ENCODE data around the gene DPH3.
"Not testable (repeated sequence)": the region's sequence is repeated elsewhere in the genome, so short reads cannot be mapped to it uniquely, and the experiment has no call there.

DPH3 gene

DNA sequence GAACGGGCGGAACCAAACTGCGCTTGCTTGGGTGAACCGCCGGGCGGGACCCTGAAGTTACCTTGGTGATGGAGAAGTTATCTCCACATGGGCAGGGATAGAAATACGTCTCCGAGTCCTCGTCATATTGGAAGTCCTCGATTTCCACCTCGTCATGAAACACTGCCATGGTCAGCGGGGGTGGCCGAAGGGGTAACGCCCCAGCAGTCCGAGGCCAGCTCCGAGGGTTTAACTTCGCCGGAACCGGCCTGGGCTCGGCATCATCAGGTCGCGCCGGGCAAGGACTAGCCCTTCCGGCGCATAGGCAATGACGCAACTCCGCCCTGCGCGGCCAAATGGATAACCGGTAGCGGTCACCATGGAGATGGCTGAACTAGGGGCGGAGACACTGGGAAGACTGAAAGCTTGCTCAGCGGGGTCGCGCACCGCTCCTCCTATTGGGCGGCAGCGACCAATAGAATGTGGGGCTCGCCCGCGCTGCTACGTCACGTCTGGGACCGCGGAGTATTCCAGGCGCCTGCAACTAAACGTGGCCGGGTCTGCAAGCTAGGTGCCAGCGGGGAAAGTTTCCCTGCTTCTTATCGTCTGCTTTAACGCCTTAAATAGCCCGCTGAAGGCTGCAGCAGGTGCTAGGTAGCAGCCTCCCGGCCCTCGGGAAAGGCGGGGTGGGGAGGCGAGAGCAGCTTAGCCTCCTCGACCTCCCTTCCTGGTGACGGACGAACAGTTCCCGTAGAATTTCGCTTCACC lies at the start of gene DPH3, which contains the start of gene OXNAD1:
Gene DPH3, minus strand, starts transcription at position 236 of the 747 bp plus-strand sequence. Its CDS starts 67 bp downstream, at position 169.
Gene OXNAD1, plus strand, starts transcription at position 505 of the 747 bp plus-strand sequence. CDS start 5,741 bp downstream, outside the sequence.
- DNase-seq: peak; percentile 100

DNA sequence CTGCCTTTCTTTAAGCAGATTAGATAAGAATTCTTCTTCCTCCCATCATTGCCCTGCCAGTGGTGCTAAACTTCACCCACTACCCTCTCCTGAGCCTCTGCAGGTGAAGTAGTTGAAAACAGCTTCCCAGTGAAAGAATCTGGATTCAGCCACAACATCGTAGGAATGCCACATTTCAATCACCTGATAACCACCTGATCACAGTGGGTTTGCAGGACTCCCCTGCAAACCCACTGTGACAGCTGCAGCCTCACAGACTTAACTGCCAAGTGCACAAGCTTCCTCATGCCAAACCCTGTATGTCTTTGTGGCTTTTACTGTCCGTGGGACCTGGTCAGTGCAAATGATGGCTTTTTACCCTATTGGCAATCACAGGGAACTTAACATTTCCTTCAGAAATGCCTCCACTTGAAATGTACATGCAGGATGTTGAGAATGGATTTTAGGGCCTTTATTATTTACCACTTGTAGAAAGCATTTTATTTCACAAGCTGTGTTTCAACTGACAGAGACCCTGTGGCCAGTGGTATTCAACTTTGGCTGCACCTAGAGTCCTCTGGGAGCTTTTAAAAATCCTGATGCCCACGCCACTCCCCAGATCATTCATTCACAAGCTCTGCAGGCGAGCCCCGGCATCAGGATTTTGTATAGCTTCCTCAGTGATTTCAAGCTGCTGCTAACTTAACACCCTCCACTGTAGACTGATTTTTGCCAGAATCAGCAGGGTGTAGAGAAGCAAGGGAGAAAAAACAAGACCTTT lies 49.3 kb upstream of the DPH3 start:
- DNase-seq: no peak

DNA sequence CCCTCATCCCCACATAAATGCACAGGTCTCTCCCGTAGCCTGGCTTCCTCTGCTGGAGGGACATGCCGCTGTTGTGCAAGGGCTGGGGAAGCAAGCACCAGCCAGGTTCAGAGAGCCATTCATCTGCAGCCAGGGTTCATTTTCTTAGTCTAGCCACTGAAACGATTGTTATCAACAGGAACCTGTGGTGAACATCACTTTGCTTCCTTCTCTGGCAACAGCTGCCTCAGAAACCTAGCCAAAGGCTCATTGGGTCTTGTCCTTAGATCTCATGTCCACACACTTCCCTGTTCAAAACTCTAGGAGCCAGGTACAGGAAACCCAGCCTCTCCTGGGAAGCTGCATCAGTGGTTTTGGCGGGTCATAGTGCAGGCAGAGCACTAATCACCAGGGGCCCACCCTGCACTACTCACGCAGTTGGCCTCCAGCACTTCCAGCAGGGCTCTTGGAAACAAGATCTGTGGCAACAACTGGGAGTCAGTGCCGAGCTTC lies 47.3 kb upstream of the DPH3 start:
- no peak for DNase-seq

DNA sequence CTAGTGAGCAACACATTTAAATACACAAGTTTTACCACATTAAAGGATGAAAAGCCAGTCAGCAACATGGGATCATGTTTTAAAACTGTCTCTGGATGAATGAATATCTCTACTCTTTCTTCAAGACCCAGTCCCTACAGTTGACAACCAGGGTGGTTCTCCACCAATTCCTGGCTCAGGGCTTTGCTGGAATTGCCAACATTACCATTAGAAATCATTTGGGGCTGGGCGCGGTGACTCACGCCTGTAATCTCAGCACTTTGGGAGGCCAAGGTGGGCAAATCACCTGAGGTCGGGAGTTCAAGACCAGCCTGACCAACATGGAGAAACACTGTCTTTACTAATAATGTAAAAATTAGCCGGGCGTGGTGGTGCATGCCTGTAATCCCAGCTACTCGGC lies 45.7 kb upstream of the DPH3 start:
- not testable (repeated sequence) for DNase-seq

DNA sequence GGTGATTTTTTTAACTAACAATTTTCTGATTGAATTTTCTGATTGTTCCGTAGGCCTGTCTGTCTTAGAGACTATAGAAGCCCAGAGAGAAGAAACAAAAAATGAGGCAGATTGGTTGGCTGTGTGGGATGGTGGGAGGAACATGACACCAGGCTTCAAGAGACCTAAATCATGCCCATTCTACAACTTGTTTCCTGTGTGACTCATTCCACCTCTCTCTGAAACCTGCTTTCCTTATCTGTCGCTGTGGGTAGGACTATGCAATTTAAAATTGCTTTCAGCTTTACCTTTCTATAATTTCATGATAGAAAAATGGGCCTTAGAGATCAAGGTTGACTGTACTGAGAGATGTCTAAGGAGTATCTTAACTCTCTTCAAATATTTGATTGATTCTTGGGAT lies 44.8 kb upstream of the DPH3 start:
- peak in 1 of 2 donors; percentile 53 for DNase-seq

DNA sequence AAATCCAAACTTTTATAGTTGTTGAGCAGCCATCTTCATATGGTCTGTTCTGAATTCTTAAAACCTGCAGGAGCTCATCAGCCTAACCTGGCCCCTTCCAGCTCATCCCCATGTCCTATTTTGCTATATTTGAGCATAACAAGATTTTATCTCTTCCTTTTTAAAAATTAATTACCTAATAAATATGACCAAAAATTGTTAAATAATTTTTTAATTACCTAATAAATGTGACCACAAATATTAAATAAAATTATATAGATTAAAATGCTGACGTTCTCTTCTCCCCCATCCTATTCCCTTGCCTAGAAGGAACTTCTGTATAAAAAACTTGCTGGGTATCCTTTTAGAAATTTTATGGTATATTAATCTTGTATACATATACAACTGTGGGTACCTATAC lies 44.0 kb upstream of the DPH3 start:
- DNase-seq: no peak

GRCh38 chr3:16307832-16308531 lies 43.2 kb upstream of the DPH3 start:
- DNase-seq: no peak

DNA sequence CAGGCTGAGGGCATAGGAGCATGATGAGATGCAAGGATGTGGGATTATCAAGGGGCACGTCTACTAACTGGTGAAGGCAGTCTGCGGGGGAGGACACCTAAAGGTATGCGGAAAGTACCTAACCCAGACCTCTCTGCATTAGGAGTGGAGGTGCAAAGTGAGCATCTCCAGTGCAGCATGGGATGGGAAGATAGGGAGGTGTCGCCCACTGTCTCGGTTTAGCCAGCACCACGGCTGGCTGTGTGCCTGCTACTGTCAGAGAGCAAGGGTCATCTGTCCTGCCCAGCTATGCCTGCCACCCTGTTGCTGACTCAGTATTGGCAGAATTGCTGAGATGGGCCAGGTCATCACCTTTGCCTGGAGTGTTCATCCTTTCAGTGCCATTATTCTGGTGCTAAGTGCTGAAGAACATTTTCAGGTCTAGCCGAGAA lies 40.4 kb upstream of the DPH3 start:
- no peak for DNase-seq

DNA sequence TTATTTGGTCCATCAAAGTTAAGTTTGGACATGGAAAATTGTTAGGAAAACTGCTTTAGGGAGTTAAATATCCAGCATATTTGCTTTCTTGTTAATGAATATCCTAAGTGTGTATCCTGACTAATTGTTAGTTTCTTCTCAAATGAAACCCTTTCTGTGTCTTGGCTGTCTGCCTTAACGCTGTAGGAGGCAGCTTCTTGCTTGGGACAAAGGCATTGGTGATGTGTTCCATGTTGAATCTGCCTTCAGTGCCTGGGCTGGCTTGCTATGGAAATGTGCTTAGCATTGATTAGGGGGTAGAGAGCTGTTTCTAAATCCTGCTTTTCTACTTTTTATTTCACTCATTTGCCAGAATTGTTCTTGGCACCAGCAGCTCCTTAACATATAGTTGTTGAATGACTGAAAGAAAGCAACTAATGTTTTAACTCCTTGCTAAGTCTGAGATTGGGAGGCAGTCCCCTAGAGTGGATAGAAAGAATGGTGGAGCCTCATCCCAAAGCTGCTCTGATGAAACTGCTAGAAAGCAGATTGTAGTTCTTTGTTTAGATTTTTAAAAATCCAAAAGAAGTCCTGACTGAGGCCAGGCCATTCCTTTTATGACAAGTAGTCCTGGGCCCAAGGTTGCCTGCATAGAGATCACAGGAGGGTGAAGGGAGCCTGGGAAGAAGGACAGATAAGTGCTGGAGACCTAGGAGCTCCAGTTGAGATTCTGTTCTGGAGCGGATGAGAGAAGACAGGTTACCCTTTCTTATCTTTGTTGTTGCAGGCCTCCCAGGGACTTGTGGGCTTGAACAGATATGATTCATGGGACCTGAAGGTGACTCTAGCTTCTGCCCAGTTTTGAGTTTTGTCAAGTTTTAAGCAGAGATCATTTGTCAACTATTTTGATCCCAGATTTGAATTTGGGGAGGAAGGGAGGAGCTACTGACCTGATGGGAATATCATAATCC lies 39.6 kb upstream of the DPH3 start:
- no peak for DNase-seq

DNA sequence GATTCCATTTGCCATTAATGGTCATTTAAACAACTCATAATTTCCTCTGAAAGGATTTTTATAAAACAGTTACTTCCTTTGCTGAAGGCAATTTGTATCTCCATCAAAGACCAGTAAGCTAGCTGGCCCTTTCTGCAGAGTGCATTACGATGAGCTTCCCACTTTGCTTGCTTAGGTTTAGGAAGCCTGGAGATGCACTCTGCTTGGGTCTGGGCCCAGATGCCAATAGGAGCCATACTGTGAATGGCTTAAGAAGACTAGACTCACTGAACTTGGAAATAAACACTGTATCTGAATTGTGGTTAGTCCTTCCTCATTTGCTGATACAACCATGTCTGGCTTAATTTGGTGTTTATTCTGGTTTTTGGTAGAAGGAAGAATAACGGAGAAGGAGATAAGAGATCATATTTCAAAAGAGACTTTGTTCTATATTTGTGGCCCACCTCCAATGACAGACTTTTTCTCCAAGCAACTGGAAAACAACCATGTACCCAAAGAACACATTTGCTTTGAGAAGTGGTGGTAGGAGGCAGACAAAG lies 38.4 kb upstream of the DPH3 start:
- no peak for DNase-seq

GRCh38 chr3:16302082-16302631 lies 37.4 kb upstream of the DPH3 start:
- no peak for DNase-seq

GRCh38 chr3:16301507-16301906 lies 36.8 kb upstream of the DPH3 start:
- DNase-seq: no peak

- no peak for DNase-seq
These were observed 36.2 kb upstream of the DPH3 start for GRCh38 chr3:16300881-16301359.

DNA sequence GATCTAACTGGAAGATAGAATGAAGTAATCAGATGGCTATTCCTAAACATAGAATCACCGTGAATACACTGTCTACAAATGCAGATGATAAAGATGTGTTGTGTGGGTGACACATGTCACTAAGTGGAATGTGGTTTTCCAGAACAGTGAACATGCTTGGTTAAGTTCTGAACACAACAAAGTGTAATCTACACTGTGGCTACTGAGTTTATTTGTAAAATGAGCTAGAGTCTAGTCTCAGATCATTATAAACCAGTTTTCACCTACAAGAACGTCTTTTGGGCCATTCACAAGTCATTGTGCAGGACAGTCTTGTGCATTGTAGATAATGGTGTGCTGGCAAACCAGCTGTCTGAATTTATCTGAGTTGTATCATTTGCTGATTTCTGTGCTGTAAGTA lies 35.6 kb upstream of the DPH3 start:
- no peak for DNase-seq

- no peak for DNase-seq
These were observed 35.0 kb upstream of the DPH3 start for GRCh38 chr3:16299746-16300145.

DNA sequence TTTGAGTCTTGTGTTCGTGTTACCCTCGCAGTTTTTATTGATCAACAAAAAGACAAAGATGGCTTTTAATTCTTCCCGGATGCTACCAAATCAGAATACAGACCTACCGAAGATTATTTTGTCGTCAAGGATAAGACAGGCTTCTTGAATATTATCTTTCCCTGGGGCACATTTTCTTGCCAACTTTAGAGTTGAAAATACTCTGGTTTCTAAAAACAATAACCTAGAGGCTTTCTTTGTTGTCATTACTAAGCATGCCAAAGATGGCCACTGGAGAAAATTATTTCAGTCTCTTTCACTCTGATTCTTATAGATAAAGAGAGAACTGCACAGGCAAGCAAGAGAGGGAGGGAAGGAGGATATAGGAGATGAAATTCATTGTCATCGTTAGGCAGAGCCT lies 34.1 kb upstream of the DPH3 start:
- DNase-seq: no peak

DNA sequence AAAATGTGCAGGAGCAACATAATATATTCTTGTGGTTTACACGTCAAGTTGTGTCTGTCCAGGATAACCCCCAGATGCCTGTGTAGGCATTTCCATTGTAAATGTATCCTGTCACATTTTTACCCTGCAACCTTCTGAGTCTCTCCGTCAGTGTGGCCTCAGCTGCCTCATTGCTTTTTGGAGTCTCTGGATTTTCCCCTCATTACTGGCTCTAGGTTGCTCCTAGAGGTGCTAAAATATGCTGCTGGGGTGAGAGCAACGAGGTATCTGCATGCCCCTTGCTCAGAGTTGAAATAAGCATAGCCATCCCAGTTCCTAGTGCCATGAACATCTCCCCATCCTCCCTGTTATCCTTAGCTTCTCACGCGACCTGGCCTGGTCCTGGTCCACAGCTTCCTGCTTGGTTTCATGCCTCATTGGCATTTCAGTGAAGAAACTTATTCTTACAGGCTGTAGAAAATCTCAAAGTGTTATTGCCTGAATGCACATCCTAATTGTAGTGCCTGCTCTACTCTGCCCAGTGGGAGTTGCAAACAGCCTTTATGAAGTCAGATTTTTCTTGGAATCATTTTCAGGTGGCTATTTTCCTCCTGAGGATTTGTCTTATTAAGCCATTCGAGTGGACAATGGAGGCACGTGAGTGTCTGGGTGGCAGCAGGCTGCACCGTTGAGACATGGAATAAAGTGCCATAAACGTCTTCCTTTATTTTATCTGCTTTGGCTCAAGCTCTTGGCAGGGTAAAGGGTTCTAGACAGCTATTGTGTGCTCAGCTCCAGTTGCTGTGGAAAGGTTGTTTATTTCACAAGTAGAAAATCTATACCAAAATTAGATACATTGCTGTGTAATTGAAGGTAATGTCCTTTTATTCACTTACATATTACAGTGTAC lies 33.5 kb upstream of the DPH3 start:
- DNase-seq: no peak

- DNase-seq: no peak
These were observed 30.7 kb upstream of the DPH3 start for GRCh38 chr3:16295298-16295890.

GRCh38 chr3:16294844-16295243 lies 30.1 kb upstream of the DPH3 start:
- DNase-seq: no peak

DNA sequence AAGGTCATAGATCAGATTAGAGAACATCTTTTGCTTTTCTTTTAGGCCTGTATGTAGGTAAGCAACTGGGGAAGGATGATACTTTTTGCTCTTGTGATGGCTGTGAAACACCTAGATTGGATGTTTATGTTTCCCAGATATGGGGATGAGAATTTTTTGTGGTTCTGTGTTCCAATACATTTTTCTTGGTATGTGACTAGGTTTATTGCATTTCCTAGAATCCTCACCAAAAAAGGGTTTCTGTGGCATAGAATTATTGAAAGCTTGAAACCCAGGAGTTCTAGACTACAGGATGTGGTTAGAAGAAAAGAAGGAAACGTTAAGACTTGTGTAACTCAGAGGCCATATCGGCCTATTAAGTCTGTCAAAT lies 26.1 kb upstream of the DPH3 start:
- peak in 1 of 2 donors; percentile 25 for DNase-seq

Measured in inflammatory macrophage treated with lipopolysaccharide for 1 hour (primary cell).